Erythroblast (primary cell): ENCODE results near the gene TDRD10.

ENCODE experiments used
- GATA1 ChIP-seq: IDR thresholded peaks from 2 replicates; pipeline ENCODE4 v1.6.1; 2011; ENCODE audit warnings: low read depth, mild to moderate bottlenecking, control low read depth, low read length, moderate library complexity
- POLR2A ChIP-seq: IDR thresholded peaks from 2 replicates; pipeline ENCODE4 v1.6.1; 2011; ENCODE audit warnings: mild to moderate bottlenecking, low read length

GRCh38 chr1:154500533-154500932 is 1.5 kb upstream of the TDRD10 start:
- TF ChIP-seq POLR2A (no peak), GATA1 (no peak)
